HG03575 (cell line): ENCODE measurements around the gene SLC35E1.

Source experiments
- ATAC-seq: cut with Tn5 transposase; IDR thresholded peaks from one replicate; pipeline ENCODE4 v1.9.1; 2021; ENCODE audit not compliant: unreplicated experiment, insufficient number of reproducible peaks, low FRiP score; ENCODE audit errors: extremely low read depth

Gene SLC35E1

GRCh38 chr19:16600824-16601223 is 28.6 kb upstream of the SLC35E1 start:
- no peak for ATAC-seq

DNA sequence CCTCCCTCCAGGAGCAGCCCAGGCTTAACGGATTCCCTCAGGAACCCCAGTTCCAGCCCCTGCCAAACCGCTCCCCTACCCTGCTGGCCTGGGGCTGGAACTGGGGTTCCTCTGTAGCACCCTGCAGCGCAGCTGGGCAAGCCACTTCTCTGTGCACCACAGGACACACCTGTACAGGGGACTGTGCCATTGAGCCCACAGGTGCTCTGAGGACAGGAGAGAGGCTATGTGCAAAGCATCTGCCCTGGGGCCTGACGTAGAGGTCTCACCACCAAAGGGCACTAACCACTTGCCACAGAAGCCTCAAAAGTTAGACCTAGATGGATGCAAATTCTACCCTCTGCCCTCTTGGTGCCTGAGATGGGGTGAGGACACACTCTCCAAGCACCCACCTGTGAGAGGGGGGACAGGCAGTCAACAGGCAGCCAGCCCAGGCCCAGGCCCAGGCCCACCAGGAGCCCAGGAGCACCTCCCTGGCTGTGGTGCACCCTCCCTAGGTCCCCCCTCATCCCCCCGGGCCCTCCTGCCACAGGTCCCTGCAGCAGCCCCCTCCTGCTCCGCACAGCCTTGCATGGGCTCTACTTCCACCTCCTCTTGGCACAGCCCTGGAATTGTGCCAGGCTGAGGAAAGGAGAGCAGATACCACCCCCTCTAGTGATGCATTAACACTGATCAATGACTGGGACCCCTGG is 27.6 kb upstream of the SLC35E1 start:
- ATAC-seq = no peak

GRCh38 chr19:16598848-16599247 is 26.6 kb upstream of the SLC35E1 start:
- no peak for ATAC-seq

DNA sequence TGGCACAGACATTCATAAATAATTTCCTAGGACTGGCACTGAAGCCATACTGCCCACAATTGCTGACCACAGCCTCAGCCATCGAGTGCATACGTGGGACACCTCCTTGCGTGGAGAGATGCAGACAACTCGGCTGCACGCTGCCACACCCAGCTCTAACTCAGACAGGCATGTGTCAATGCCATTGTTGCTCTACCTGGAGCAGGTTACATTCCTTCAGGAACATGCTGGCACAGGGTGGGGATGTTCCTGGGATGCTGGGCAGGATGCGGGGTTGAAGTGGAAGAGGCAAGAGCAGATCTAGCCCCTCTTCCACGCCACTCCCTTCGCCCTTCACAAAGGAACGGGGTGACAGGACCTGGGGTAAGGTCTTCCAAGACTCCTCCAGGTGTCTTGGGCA is 24.2 kb upstream of the SLC35E1 start:
- ATAC-seq = no peak

- no peak for ATAC-seq
These were observed 22.9 kb upstream of the SLC35E1 start for GRCh38 chr19:16595097-16595496.

DNA sequence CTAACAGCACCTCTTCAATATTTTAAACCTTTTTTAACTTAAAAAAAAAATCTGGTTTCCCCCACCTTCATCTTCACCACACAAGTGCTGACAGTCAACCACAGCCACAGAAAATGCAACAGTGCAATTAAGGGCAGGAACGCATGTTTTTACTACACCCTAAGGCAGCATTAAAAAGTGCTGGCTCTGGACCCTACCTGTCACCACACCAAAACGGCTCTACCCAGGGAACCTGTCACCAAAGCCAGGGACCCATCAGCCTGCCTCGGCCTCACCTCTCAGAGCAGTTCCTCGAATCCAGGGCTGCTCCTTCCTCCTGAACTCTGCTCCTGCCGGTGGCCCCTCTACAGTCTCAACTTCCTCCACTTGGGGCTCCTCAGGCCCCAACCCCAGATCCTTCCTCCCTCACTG is 22.5 kb upstream of the SLC35E1 start:
- no peak for ATAC-seq

GRCh38 chr19:16594131-16594586 is 21.9 kb upstream of the SLC35E1 start:
- no peak for ATAC-seq

DNA sequence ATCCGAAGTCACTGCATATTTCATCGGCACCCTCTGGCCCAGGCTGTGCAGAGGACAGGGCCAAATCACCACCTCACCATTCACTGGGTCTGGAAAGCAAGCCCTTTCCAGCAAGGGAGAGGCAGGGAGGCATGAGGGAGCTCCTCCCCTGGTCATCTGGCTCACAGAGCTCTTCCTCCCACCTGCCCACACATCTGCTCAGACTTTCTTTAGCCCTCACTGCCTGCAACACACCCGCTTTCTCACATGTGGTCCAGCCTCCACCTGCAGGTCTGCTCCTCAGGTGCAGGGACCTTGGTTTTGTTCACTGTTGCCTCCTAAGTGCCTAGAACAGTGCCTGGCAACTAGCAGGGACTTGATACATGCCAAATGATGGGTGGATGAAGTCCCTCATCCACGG is 21.0 kb upstream of the SLC35E1 start:
- no peak for ATAC-seq

- no peak for ATAC-seq
These were observed 19.8 kb upstream of the SLC35E1 start for GRCh38 chr19:16591803-16592556.

DNA sequence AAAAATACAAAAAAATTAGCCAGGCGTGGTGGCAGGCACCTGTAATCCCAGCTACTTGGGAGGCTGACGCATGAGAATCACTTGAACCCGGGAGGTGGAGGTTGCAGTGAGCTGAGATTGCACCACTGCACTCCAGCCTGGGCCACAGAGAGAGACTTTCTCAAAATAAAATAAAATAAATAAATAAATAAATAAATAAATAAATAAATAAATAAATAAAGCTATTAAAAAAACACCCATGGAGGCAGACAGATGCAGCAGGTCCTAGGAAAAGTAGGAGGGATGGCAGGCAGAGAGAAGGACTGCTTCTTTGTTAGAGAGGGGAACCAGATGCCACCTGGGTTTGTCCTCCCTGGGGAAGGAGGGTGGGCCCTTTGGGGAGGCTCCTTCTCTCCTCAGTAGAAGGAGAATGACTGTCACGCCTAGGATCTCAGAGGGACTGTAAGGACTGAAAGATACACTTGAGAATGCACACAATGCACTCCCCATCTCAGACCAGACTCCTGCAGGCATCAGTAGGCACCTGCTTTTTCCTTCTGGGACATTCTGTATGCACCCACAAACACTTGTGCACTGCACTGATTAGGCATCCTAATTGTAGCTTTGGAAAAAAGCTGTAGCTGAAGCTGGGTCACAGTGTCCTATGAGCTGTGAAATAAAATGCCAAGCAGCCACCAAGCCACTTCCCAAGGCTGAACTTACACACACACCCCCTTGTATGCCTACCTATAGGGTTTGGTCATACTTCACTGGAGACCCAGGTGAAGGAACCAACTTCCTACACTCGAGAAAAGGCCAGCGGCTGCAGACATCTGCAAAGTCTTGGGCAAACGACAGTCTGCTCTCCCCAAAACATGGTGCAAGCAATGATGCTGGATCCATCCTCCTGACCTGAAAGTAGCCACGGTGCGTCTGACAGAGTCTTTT is 18.9 kb upstream of the SLC35E1 start:
- ATAC-seq = no peak

DNA sequence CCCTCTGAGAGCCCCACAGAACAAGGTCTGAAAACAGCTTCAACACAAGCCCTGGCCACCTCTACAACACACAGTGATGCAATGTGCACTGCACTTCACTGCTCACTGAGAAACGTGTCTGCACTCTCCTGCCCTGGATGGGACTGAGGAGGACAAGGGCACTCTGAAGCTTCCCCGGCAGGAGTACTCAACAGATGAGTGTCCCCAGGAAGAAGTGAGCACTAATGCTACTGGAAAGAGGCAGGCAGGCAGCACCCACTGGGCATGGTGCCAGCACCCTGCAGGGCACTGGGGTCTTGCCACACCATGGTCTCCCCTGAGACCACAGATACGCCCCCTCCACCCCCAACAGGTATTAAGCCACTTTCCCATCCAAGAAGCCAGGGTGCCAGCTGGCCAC is 17.7 kb upstream of the SLC35E1 start:
- no peak for ATAC-seq

DNA sequence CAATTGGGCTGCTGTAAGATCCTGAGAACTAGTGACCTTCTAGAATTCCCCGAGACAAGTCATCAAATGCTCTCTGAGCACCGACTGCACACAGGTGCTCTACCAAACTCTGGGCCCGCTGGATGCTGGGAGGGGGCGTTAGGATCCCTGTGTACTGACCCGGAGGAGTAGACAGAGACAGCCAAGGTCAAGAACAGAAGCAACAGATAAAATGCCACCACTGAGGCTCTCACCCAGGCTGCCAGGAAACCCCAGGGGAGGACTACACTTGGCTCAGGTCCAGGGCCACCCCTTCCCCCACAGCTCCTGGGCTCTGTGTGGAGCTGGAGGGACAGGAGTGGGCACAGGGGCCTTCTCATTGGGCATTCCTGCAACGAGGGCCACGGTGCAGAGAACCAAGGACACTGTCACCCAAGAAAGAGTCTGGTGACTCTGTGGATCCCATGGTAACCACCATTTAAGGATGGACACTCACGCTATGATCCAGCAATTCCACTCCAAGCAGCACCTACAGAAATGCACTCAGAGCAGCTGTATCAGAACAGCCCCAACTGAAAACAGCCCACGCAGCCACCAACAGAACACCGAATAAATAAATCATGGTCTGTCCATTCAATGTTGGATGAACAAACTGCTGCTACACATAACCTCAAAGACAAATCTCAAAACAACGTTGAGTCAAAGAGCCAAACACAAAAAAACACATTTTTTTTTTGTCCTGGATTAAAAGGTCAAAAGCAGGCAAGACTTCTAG is 16.8 kb upstream of the SLC35E1 start:
- ATAC-seq = no peak

DNA sequence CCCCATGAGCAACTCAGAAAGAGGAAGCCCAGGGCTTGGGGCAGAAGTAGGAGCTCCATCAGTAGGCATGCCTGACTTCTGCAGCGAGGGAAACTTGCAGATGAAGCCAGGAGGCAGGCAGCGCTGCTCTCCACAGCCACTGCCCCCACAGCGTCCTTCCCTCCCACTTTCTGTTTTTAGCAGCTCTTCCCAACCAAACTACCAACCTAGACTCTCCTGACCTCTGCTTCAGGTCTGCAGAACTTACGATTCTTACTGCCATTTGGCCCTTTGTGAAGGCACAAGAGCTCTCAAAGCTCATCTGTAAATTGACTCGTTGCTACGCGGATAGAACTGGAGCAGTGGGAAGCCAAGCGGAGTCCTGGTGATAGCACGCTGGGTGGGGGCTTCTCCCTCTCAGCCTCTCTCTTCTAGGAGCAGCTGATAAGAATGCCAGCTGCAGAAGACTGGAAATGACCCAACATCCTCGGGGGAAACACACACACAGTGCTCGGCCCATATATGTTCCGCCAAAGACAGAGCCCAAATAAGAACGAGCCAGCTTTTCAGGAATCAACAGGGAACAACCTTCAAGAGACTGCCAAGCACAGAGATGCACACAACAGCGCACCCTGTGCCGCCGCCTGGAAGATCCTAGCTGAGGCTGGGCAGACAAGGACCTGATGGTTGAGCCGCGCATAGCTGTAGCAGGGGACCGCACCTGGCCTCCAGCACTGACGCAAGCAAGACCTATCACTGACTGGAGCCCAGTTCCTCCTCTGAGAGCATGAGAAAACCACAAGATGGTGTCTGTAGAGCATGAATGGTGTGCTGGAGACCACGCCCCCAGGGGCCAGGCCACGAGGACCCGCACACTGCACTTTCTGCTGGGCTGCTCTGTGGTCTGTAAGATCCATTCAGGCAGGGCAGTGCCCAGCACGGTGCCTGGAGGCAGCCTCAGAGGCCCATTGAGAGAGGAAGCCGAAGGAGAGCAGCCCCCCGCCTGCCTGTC is 15.9 kb upstream of the SLC35E1 start:
- ATAC-seq = no peak

DNA sequence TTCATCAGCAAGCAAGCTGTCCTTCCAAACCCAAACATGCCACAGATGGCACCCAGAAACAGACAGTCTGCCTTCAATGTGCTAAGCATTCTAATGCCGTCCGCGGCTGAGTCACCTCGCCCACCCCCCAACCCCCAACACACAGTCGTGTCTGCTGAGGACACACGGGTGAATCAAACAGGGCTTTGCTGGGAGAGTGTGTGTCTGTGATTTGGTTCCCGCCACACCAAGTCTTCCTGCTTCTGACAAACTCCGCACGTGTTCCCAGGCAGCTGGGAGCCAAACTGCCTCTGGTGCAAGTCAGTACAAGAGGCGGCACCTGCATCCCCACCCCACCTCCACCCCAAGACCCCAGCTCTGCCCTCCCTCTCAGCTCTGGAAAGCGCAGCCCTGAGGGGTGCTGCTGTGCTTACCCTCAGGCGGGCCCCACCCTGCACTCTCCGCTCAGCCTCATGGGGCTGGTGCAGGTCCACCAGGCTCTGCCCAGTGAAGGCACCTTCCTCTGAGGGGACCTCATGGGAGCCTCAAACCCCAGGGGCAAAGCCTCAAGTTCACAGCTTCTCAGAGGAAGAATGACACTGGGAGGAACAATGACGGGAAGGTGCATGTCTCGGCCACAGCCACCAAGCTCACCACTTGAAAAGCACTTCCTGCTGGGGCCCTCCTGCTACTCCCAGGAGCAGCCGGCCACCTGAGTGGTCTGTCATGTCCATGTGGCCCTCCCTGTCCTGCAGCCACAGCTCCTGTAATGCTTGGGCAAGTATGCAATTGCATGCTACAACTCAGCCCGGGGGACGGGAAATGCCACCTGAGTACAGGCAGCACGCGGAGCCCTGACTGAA is 15.0 kb upstream of the SLC35E1 start:
- ATAC-seq = no peak

- no peak for ATAC-seq
These were observed 14.3 kb upstream of the SLC35E1 start for GRCh38 chr19:16586477-16586871.

GRCh38 chr19:16585808-16586476 is 13.7 kb upstream of the SLC35E1 start:
- no peak for ATAC-seq
